Stomach (tissue), 9 donors: Measurements from ENCODE around the gene POLR2I. TPM values are rescaled to one million over a fixed set of nuclear protein-coding genes. Genes with fewer than 3 reads are reported as not detected.

Experiments used
- DNase-seq, 2 donors: peaks; one replicate each; pipeline versions ENCODE4 v3.0.0 to v3.0.0-alpha.2; 2013 to 2019
- H3K27ac ChIP-seq, 5 donors: fragments of 200-600 bp in 4 of 5; sonication (generic) in 4 of 5; one replicate each; pipeline ENCODE4 v1.5.1; 2013 to 2019; ENCODE audit warnings: mild to moderate bottlenecking in 1 of 5, moderate library complexity in 1 of 5
- H3K27me3 ChIP-seq, 3 donors: fragments of 200-600 bp; sonication (generic); one replicate each; pipeline ENCODE4 v1.5.1; 2017 to 2019; ENCODE audit warnings: mixed run types in 1 of 3
- H3K36me3 ChIP-seq, 4 donors: fragments of 200-600 bp; sonication (generic); 1 replicate in 3 of 4; 2 replicates in 1 of 4; pipeline ENCODE4 v1.5.1; 2016 to 2019
- H3K4me1 ChIP-seq, 4 donors: fragments of 200-600 bp; sonication (generic); one replicate each; pipeline ENCODE4 v1.5.1; 2016 to 2019
- H3K4me3 ChIP-seq, 4 donors: fragments of 200-600 bp; sonication (generic) in 3 of 4; one replicate each; pipeline ENCODE4 v1.5.1; 2016 to 2019; ENCODE audit warnings: mild to moderate bottlenecking in 1 of 4
- H3K9me3 ChIP-seq, 4 donors: fragments of 200-600 bp; sonication (generic); one replicate each; pipeline ENCODE4 v1.5.1; 2016 to 2019
- CTCF ChIP-seq, 7 experiments: fragments of 450-650 bp in 4 of 7; fragments of 200-600 bp in 3 of 7; sonication (generic) in 3 of 7; IDR thresholded peaks; one replicate each; pipeline ENCODE4 v1.5.1; 2016 to 2019; ENCODE audit warnings: antibody characterized with exemption in 7 of 7, control low read depth in 2 of 7, mild to moderate bottlenecking in 1 of 7
- EP300 ChIP-seq: sonication (generic); formaldehyde crosslinking; IDR thresholded peaks from one replicate; pipeline ENCODE4 v1.6.1; 2017; ENCODE audit warnings: antibody characterized with exemption
- POLR2A ChIP-seq, 4 donors: fragments of 450-650 bp; IDR thresholded peaks; one replicate each; pipeline ENCODE4 v1.6.1; 2016; ENCODE audit warnings: antibody characterized with exemption in 4 of 4, control low read depth in 2 of 4, mild to moderate bottlenecking in 1 of 4, moderate library complexity in 1 of 4
- POLR2AphosphoS5 ChIP-seq, 3 donors: sonication (generic); formaldehyde crosslinking; IDR thresholded peaks; one replicate each; pipeline ENCODE4 v1.6.1; 2016; ENCODE audit warnings: antibody characterized with exemption in 3 of 3
- WGBS, 5 donors: extraction: QIAGEN DNeasy Blood & Tissue Kit in 3 of 5; methylation state at CpG; one replicate each; pipeline versions ENCODE4 v1.1.5 to v1.1.7; 2013 to 2018; 5-methylcytosine and 5-hydroxymethylcytosine counted together
- intact Hi-C: fragments of 100-400 bp; cut with DNase I; formaldehyde crosslinking; loops from one replicate; pipeline ENCODE4 v1.15.1; 2023; ENCODE audit warnings: low total_unique reads
- polyA plus RNA-seq, 3 donors: library from polyadenylated mRNA; stranded (reverse); fragments of 200-250 nt; gene quantifications; one replicate each; pipeline ENCODE4 v1.2.3, GENCODE V29; 2013
- total RNA-seq, 5 donors: library from RNA; depleted of rRNA; stranded (reverse); fragments of >200 nt; gene quantifications; one replicate each; pipeline versions ENCODE4 v1.1.0 to v1.2.3, GENCODE V29; 2014 to 2016
- donor health status: healthy with polysubstance abuse.
- donor health status: Bipolar disorder and iron deficiency.
- donor health status: healthy.

Gene POLR2I
- total and polyA plus RNA-seq, 8 donors, result 16.2 to 199 (median 89.6) TPM

DNA sequence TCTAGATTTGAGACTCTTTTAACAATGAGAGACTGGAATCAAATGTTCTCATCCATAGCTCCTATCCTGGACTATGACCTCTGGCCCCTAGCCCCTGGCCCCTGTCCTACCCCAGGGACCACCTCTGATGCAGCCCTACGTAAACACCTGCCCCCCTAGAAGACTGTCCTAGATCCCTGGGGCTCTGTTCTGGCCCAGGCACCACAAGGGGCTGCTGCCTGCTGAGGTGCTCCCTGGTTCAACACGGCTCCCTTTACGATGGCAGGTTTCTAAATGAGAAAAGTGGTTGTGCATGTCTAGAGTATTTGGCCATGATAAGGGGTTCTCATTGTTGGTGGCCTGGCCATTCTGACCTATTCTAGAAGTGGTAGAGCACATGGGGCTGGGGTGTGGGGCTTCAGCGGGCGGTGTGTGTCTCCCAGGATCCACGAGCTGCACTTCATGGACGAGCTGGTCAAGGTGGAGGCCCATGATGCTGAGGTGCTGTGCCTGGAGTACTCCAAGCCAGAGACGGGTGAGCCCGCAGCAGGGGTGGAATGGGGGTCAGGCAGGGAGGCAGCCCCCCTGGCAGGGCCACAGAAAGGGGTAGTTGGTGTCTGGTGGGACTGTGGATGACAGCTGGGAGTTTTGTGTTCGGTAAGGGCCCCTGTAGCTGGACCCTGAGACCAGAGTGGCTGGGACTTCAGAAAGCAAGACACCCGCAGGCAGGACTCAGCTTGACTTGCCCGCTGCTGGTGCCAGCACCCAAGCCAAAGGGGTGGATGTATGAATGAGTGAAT is 30.3 kb downstream of the POLR2I start:
- H3K4me3 ChIP-seq, result no peak overlapping the region
- no peaks in the 10 kb centered on the region for H3K9me3 ChIP-seq
- TF ChIP-seq EP300 (no peak), CTCF (IDR thresholded peaks at IDR 0.05) (no peak), POLR2A (IDR thresholded peaks at IDR 0.05) (no peak), POLR2AphosphoS5 (IDR thresholded peaks at IDR 0.05) (no peak)
- WGBS, 5 donors, result 91 to 96% (median 93%) methylated on average over 12 of the region's 12 CpGs
- DNase-seq, result no peak
- no peak overlapping the region for H3K27ac ChIP-seq
- intact Hi-C loops, result no loop called here
- H3K4me1 ChIP-seq, result no peaks in the 10 kb centered on the region
- H3K27me3 ChIP-seq, result no peaks in the 10 kb centered on the region
- H3K36me3 ChIP-seq, result peaks cover 0 to 26% (median 0%) of the 10 kb centered on the region in 4 donors

- intact Hi-C loops, result no loop called here
- Histone ChIP-seq H3K27me3 (no peaks in the 10 kb centered on the region), H3K4me1 (no peaks in the 10 kb centered on the region), H3K36me3 (peaks cover 0 to 26% (median 0%) of the 10 kb centered on the region in 4 donors), H3K27ac (no peak overlapping the region), H3K9me3 (no peaks in the 10 kb centered on the region), H3K4me3 (no peak overlapping the region)
- no peak for DNase-seq
- TF ChIP-seq CTCF (IDR thresholded peaks at IDR 0.05) (no peak), POLR2A (IDR thresholded peaks at IDR 0.05) (no peak), POLR2AphosphoS5 (IDR thresholded peaks at IDR 0.05) (no peak), EP300 (no peak)
- WGBS, 5 donors, result 93 to 97% (median 95%) methylated on average over 8 to 13 of the region's 13 CpGs
Observed at GRCh38 chr19:36082916-36083315, 31.8 kb downstream of the POLR2I start.

GRCh38 chr19:36081894-36082293 is 32.8 kb downstream of the POLR2I start:
- Histone ChIP-seq H3K4me1 (no peaks in the 10 kb centered on the region), H3K27ac (no peak overlapping the region), H3K9me3 (no peaks in the 10 kb centered on the region), H3K27me3 (no peaks in the 10 kb centered on the region), H3K36me3 (peaks cover 0 to 25% (median 0%) of the 10 kb centered on the region in 4 donors), H3K4me3 (no peak overlapping the region)
- 90 to 95% (median 91%) methylated on average over 7 of the region's 7 CpGs for WGBS, 5 donors
- TF ChIP-seq EP300 (no peak), POLR2A (IDR thresholded peaks at IDR 0.05) (no peak), CTCF (IDR thresholded peaks at IDR 0.05) (no peak), POLR2AphosphoS5 (IDR thresholded peaks at IDR 0.05) (no peak)
- intact Hi-C loops, result no loop called here
- no peak for DNase-seq

GRCh38 chr19:36081385-36081784 is 33.3 kb downstream of the POLR2I start:
- intact Hi-C loops, result no loop called here
- Histone ChIP-seq H3K36me3 (peaks cover 0 to 21% (median 0%) of the 10 kb centered on the region in 4 donors), H3K27ac (no peak overlapping the region), H3K4me1 (no peaks in the 10 kb centered on the region), H3K9me3 (no peaks in the 10 kb centered on the region), H3K27me3 (no peaks in the 10 kb centered on the region), H3K4me3 (no peak overlapping the region)
- DNase-seq, result no peak
- WGBS, 5 donors, result 88 to 96% (median 94%) methylated on average over 3 of the region's 3 CpGs
- TF ChIP-seq CTCF (IDR thresholded peaks at IDR 0.05) (no peak), EP300 (no peak), POLR2A (IDR thresholded peaks at IDR 0.05) (no peak), POLR2AphosphoS5 (IDR thresholded peaks at IDR 0.05) (no peak)
